ENCODE results near the gene SIK2.

GRCh38 chr11:111591187-111591960 lies 10.9 kb upstream of the SIK2 start:
- TF ChIP-seq CTCF (IDR thresholded peaks at IDR 0.05; ENCODE audit: extremely low read depth in 1 of 2, insufficient read depth in 1 of 2, low read depth in 1 of 2, low read length in 2 of 2) (no peak), POLR2AphosphoS5 (IDR thresholded peaks at IDR 0.05; ENCODE audit: insufficient read depth, low read depth, low read length) (no peak), POLR2A (IDR thresholded peaks at IDR 0.05; ENCODE audit: low read depth, low read length) (no peak), MAX (IDR thresholded peaks at IDR 0.05; ENCODE audit: insufficient read depth, insufficient read length) (no peak)
